ENCODE measurements around the gene ZNF850. TPM values are rescaled to one million over a fixed set of nuclear protein-coding genes. Genes with fewer than 3 reads are reported as not detected.

Gene ZNF850
- total RNA-seq, 1 donor from 2014 or later, result 16.7 TPM

DNA sequence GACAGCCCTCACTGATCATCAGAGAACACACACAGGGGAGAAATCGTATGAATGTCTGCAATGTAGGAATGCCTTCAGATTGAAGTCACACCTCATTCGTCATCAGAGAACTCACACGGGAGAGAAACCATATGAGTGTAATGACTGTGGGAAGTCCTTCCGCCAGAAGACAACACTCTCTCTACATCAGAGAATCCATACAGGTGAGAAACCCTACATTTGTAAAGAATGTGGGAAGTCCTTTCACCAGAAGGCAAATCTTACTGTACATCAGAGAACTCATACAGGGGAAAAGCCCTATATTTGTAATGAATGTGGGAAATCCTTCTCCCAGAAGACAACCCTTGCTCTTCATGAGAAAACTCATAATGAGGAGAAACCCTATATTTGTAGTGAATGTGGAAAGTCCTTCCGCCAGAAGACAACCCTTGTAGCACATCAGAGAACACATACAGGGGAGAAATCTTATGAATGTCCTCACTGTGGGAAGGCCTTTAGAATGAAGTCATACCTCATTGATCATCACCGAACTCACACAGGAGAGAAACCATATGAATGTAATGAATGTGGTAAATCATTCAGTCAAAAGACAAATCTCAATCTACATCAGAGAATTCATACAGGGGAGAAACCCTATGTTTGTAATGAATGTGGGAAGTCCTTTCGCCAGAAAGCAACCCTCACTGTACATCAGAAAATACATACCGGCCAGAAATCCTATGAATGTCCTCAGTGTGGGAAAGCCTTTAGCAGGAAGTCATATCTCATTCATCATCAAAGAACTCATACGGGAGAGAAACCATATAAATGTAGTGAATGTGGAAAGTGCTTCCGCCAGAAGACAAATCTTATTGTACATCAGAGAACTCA is 52.7 kb downstream of the ZNF850 start:
- Mint-ChIP-seq H3K4me3 (no peak overlapping the region), H3K4me1 (no peaks in the 10 kb centered on the region), H3K9me3 (peaks cover 28% of the 10 kb centered on the region), H3K36me3 (ENCODE audit: low read depth) (peaks cover 71% of the 10 kb centered on the region), H3K27ac (ENCODE audit: unreplicated experiment) (no peak overlapping the region), H3K27me3 (ENCODE audit: low read depth) (peaks cover 2% of the 10 kb centered on the region)
- TF ChIP-seq, protein P1, sequence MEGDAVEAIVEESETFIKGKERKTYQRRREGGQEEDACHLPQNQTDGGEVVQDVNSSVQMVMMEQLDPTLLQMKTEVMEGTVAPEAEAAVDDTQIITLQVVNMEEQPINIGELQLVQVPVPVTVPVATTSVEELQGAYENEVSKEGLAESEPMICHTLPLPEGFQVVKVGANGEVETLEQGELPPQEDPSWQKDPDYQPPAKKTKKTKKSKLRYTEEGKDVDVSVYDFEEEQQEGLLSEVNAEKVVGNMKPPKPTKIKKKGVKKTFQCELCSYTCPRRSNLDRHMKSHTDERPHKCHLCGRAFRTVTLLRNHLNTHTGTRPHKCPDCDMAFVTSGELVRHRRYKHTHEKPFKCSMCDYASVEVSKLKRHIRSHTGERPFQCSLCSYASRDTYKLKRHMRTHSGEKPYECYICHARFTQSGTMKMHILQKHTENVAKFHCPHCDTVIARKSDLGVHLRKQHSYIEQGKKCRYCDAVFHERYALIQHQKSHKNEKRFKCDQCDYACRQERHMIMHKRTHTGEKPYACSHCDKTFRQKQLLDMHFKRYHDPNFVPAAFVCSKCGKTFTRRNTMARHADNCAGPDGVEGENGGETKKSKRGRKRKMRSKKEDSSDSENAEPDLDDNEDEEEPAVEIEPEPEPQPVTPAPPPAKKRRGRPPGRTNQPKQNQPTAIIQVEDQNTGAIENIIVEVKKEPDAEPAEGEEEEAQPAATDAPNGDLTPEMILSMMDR (conservative IDR thresholded peaks at IDR 0.05), result no peak
- DNase-seq (ENCODE audit: low read depth, low spot score), result no peak

DNA sequence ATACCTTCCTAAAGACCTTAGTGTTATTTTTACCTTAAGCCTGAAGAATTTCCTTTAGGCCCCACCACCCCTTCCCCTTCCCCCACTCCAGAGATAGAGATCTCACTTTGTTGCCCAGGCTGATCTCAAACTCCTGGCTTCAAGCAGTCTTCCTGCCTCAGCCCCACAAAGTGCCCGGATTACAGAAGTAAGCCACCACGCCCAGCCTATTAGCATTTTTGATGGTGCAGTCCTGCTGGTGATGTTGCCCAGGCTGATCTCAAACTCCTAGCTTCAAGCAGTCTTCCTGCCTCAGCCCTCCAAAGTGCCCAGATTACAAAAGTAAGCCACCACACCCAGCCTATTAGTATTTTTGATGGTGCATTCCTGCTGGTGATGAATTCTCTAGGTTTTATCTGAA is 63.2 kb downstream of the ZNF850 start:
- no peaks in the 10 kb centered on the region for H3K4me1 Mint-ChIP-seq
- H3K9me3 Mint-ChIP-seq, result peaks cover 31% of the 10 kb centered on the region
- H3K27ac Mint-ChIP-seq (ENCODE audit: unreplicated experiment), result no peak overlapping the region
- peaks cover 94% of the 10 kb centered on the region for H3K36me3 Mint-ChIP-seq (ENCODE audit: low read depth)
- H3K27me3 Mint-ChIP-seq (ENCODE audit: low read depth), result no peaks in the 10 kb centered on the region
- TF ChIP-seq, protein P1 (conservative IDR thresholded peaks at IDR 0.05), result no peak
- H3K4me3 Mint-ChIP-seq, result no peak overlapping the region
- no peak for DNase-seq (ENCODE audit: low read depth, low spot score)

DNA sequence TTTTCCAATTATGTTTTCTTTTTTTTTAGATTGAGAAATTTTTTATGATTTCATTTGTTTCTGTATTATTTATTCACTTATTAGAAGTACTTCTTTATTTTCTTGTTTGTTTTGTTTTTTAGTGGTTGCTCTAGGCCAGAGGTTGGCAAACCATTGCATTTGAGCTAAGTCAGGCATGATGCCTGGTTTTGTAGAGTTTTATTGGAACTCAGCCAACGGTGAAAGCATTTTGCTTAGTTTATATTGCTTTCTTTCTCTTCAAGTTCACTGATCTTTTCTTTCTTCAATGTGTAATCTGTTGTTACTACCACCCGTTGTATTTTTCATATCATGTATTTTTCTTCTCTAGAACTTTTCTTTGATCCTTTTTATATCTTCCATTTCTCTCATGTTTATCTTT is 65.5 kb downstream of the ZNF850 start:
- Mint-ChIP-seq H3K27ac (ENCODE audit: unreplicated experiment) (no peak overlapping the region), H3K4me3 (no peak overlapping the region), H3K9me3 (peaks cover 27% of the 10 kb centered on the region), H3K36me3 (ENCODE audit: low read depth) (peaks cover 85% of the 10 kb centered on the region), H3K27me3 (ENCODE audit: low read depth) (no peaks in the 10 kb centered on the region), H3K4me1 (no peaks in the 10 kb centered on the region)
- TF ChIP-seq, protein P1 (conservative IDR thresholded peaks at IDR 0.05), result no peak
- no peak for DNase-seq (ENCODE audit: low read depth, low spot score)

DNA sequence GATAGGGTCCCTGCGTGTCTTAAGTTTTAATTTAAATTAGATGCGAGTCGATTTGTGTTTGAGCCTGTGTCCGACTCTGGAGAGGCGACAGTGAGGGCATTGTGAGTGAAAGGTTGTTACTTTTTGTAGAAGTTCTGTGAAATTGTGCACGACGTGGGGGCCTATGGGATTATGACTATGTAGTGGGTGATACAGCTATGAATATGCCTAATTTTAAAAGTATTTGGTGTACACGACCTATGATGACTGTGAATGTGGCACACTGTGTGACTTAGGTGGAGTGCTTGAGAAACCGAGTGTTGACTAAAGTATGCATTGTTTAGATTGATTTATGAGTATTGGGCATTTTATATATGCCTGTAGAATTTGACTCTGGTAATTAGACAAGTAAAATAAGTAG is 84.5 kb downstream of the ZNF850 start:
- Mint-ChIP-seq H3K36me3 (ENCODE audit: low read depth) (peaks cover 57% of the 10 kb centered on the region), H3K4me1 (peaks cover 26% of the 10 kb centered on the region), H3K9me3 (peaks cover 12% of the 10 kb centered on the region), H3K4me3 (peak overlapping the region; percentile 99), H3K27ac (ENCODE audit: unreplicated experiment) (peak overlapping the region; percentile 91), H3K27me3 (ENCODE audit: low read depth) (peaks cover 3% of the 10 kb centered on the region)
- no peak for DNase-seq (ENCODE audit: low read depth, low spot score)
- TF ChIP-seq, protein P1 (conservative IDR thresholded peaks at IDR 0.05), result no peak

DNA sequence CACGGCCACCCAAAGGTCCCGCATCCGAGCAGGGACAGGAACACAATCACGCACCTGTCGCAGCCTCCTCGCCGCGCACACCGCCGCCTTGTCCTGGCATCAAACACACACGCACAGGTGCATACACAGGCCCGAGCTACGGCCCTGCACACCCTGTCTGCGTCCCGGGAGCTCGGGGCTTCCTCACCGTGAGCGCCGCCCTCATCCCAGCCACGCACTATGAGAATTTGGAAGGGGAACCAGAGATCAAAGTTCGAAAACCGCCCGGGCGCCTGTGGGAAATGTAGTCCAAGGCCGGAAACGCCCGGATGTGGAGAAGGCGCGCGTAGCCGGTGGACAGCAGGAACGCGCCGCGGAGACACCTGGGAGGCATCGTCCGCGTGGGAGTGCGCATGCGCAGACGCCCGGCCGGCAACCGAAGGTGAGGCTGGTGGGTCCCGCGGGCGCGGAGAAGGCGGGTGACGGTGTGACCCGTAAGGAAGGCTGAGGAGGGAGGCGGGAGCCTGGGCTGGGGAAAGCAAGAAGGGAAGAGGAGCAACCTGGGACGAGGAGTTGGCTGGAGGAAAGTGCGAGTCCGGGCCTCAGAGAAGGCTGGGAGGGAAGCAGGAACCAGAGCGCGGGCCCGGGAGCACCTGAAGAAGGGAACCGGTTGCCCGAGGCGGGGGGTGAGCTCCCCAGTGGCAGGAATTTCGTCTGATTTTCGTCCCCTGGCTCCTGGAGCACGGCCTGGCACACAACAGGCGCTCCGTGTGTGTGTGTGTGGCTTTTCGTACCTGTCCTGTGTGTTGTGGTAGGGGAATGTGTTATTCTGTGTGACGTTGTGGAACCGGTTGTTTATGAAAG is 85.2 kb downstream of the ZNF850 start, which contains the start of gene ZNF567:
TSS of gene ZNF567 (plus strand) at position 399 of the 843 bp plus-strand sequence. CDS start 7,256 bp downstream, outside the sequence.
- peaks cover 3% of the 10 kb centered on the region for H3K27me3 Mint-ChIP-seq (ENCODE audit: low read depth)
- peaks cover 12% of the 10 kb centered on the region for H3K9me3 Mint-ChIP-seq
- peaks cover 54% of the 10 kb centered on the region for H3K36me3 Mint-ChIP-seq (ENCODE audit: low read depth)
- TF ChIP-seq, protein P1 (conservative IDR thresholded peaks at IDR 0.05), result no peak
- H3K27ac Mint-ChIP-seq (ENCODE audit: unreplicated experiment), result peak within 1 kb of the TSS; percentile 91
- DNase-seq (ENCODE audit: low read depth, low spot score), result peak; percentile 92
- H3K4me1 Mint-ChIP-seq, result peaks cover 26% of the 10 kb centered on the region
- H3K4me3 Mint-ChIP-seq, result peak within 1 kb of the TSS; percentile 99

Data from neural crest cell (in vitro differentiated cells).